Cardiac muscle cell (in vitro differentiated cells and primary cell): Measurements from ENCODE around the gene LUC7L3. TPM values are rescaled to one million over a fixed set of nuclear protein-coding genes. Genes with fewer than 3 reads are reported as not detected.
"Not testable (repeated sequence)": the region's sequence is repeated elsewhere in the genome, so short reads cannot be mapped to it uniquely, and the experiment has no call there.

Experiments used
- DNase-seq, 2 donors: peaks; one replicate each; pipeline versions ENCODE4 v3.0.0 to v3.0.0-alpha.2; 2010 to 2017; ENCODE audit warnings: low read depth in 1 of 2, low spot score in 1 of 2
- H3K27ac ChIP-seq: fragments of 200-600 bp; sonication (generic); 2 replicates; pipeline ENCODE4 v1.5.1; 2016
- H3K27me3 ChIP-seq: fragments of 200-600 bp; sonication (generic); 2 replicates; pipeline ENCODE4 v1.6.0; 2016; ENCODE audit warnings: control low read depth
- H3K36me3 ChIP-seq: fragments of 200-600 bp; sonication (generic); 2 replicates; pipeline ENCODE4 v1.5.1; 2016; ENCODE audit warnings: control low read depth
- H3K4me1 ChIP-seq: fragments of 200-600 bp; sonication (generic); 2 replicates; pipeline ENCODE4 v1.8.1; 2017; ENCODE audit warnings: low read depth, mild to moderate bottlenecking, mixed run types
- H3K4me3 ChIP-seq: fragments of 200-600 bp; sonication (generic); 2 replicates; pipeline ENCODE4 v1.5.1; 2016; ENCODE audit warnings: mild to moderate bottlenecking
- H3K9me3 ChIP-seq: fragments of 200-600 bp; sonication (generic); 2 replicates; pipeline ENCODE4 v1.5.1; 2017; ENCODE audit warnings: low read depth, mild to moderate bottlenecking, control low read depth
- CTCF ChIP-seq: IDR thresholded peaks from 2 replicates; pipeline ENCODE4 v1.5.1; 2012; ENCODE audit warnings: low read depth, mild to moderate bottlenecking, low read length
- polyA plus RNA-seq: library from polyadenylated mRNA; unstranded; fragments of >200 nt; fragmentation: Nextera tagmentation; extraction: Ambion mirVana; gene quantifications from 2 replicates; pipeline ENCODE4 v1.2.1, GENCODE V29; 2016
- total RNA-seq: library from RNA; depleted of rRNA; stranded (reverse); fragments of >200 nt; gene quantifications from 2 replicates; pipeline ENCODE4 v1.2.3, GENCODE V29; 2016

LUC7L3 gene
- total and polyA plus RNA-seq, 2 experiments from 2014 or later, result 289 to 398 TPM

- Histone ChIP-seq H3K9me3 (no peaks in the 10 kb centered on the region), H3K27me3 (no peaks in the 10 kb centered on the region), H3K36me3 (peaks cover 49% of the 10 kb centered on the region), H3K4me3 (no peak overlapping the region), H3K27ac (no peak overlapping the region), H3K4me1 (no peaks in the 10 kb centered on the region)
- no peak for DNase-seq
- no peak for TF ChIP-seq CTCF
Measured at GRCh38 chr17:50699410-50699809, 20.0 kb upstream of the LUC7L3 start.

- H3K27ac ChIP-seq, result no peak overlapping the region
- TF ChIP-seq CTCF, result no peak
- H3K27me3 ChIP-seq, result no peaks in the 10 kb centered on the region
- no peak overlapping the region for H3K4me3 ChIP-seq
- peaks cover under 1% of the 10 kb centered on the region for H3K4me1 ChIP-seq
- no peaks in the 10 kb centered on the region for H3K9me3 ChIP-seq
- no peak for DNase-seq
- H3K36me3 ChIP-seq, result peaks cover 17% of the 10 kb centered on the region
Measured at GRCh38 chr17:50703162-50703561, 16.2 kb upstream of the LUC7L3 start.

GRCh38 chr17:50707289-50708049 is 11.9 kb upstream of the LUC7L3 start, which contains the start of gene ANKRD40:
ANKRD40 (minus strand) TSS chr17:50707914; CDS start chr17:50707654, 260 bp downstream.
- Histone ChIP-seq H3K36me3 (no peaks in the 10 kb centered on the region), H3K4me3 (peak within 1 kb of the TSS; percentile 46), H3K9me3 (no peaks in the 10 kb centered on the region), H3K27ac (peak within 1 kb of the TSS; percentile 97), H3K4me1 (peaks cover 12% of the 10 kb centered on the region), H3K27me3 (no peaks in the 10 kb centered on the region)
- DNase-seq, result peak; percentile 91 to 95
- no peak for TF ChIP-seq CTCF

- Histone ChIP-seq H3K36me3 (no peaks in the 10 kb centered on the region), H3K27me3 (no peaks in the 10 kb centered on the region), H3K9me3 (no peaks in the 10 kb centered on the region), H3K4me1 (peaks cover 19% of the 10 kb centered on the region), H3K4me3 (peak overlapping the region; percentile 46), H3K27ac (peak overlapping the region; percentile 97)
- no peak for TF ChIP-seq CTCF
- no peak for DNase-seq
Measured at GRCh38 chr17:50708050-50709000, 11.1 kb upstream of the LUC7L3 start.

GRCh38 chr17:50709053-50709452 is 10.3 kb upstream of the LUC7L3 start:
- H3K36me3 ChIP-seq, H3K4me3 ChIP-seq: not testable (repeated sequence)
- peak overlapping the region; percentile 97 for H3K27ac ChIP-seq

More at GRCh38 chr17:50709053-50709452, 10.3 kb upstream of the LUC7L3 start:
- peaks cover 19% of the 10 kb centered on the region for H3K4me1 ChIP-seq
- not testable (repeated sequence) for H3K27me3 ChIP-seq, DNase-seq, H3K9me3 ChIP-seq
